Measurements from ENCODE around the gene LCN6. TPM values are rescaled to one million over a fixed set of nuclear protein-coding genes. Genes with fewer than 3 reads are reported as not detected.
"Not testable (repeated sequence)": the region's sequence is repeated elsewhere in the genome, so short reads cannot be mapped to it uniquely, and the experiment has no call there.

Gene LCN6
- total RNA-seq, 2 donors from 2014 or later = not detected

DNA sequence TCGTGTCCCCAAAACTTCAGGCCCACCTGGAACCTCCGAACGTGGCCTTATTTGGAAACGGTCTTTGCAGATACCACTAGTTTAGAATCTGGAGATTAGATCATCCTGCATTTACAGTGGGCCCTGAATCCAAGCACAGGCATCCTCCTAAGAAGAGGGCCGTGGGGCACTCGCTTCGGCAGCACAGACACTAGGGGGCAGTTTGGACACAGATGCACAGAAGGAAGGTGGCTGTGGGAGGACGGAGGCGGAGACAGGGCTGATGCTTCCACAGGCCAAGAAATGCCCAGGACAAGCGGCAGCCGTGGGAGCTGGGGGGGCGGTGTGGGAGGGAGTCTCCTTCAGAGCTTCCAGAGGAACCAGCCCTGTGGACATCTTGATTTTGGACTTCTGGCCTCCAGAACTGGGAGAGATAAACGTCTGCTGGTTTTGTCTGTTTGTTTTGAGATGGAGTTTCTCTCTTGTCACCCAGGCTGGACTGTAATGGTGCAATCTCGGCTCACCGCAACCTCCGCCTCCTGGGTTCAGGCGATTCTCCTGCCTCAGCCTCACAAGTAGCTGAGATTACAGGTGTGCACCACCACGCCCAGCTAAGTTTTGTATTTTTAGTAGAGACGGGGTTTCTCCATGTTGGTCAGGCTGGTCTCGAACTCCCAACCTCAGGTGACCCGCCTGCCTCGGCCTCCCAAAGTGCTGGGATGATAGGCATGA lies 12.7 kb upstream of the LCN6 start:
- not testable (repeated sequence) for H3K4me3 Mint-ChIP-seq; H3K4me1 Mint-ChIP-seq; H3K9me3 ChIP-seq (ENCODE audit: control insufficient read depth, low read length, poor library complexity, severe bottlenecking); H3K27ac Mint-ChIP-seq; DNase-seq; H3K27me3 Mint-ChIP-seq; H3K36me3 Mint-ChIP-seq (ENCODE audit: low read depth); ATAC-seq

DNA sequence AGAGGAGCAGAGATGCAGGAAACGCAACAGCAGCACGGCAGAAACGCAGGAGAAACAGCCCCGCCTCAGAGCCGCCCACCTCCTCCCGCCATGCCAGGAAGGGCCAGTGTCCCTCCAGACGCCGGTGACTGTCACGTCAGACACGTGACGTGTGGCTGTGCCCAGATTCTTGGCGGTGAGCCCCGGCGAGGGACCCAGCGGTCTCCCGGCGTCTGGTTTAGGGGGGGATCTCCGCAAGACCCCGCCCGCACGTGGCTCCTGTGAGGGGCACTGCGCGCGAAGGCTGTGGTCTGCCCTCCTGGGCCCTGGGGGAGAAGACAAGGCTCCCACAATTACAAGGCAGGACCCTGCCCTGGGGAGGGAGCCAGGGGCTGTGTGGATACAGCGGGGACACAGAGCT lies 12.1 kb upstream of the LCN6 start:
- no peak for DNase-seq

DNA sequence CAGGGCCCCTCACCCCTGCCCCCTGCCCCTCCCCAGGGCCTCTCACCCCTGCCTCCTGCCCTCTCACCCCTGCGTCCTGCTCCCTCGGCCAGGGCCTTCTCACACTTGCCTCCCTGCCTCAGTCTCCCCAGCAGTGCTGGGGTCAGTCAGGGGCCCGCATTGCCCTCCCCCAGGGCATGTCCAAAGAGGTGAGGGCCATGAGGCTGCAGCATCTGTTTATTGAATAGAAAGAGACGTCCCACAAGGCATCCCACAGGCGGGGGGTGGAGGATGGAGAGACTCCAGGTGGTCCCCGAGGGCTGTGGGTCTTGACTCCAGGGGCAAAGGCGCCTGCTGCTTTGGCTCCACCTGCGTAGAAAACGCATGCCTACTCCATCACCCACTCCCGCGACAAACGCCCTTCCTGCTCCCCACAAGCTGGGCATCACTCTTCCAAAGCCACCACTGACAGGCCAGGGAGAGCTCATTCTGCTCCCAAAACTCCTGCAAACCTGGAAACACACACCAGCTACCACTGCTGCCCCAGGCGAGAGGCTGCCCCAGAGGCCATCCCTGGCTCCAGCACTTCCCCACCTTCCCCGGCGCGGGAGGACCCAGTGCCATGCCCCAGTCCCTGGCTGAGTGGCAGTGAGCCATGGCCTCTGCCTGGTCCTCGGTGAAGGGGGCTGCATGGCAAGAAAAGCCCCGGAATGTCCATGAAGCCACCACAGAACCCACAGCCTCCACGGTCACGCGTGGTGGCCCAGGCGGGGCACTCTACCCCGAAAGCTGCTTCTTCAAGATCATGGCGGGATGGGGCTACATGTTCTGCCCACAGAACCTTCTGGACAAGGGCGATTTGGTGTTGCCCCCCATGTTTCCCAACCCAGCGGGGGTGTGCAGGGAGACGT lies 11.4 kb upstream of the LCN6 start:
- DNase-seq (no peak), ATAC-seq (no peak)
- Mint-ChIP-seq H3K4me3 (no peak overlapping the region), H3K36me3 (ENCODE audit: low read depth) (no peaks in the 10 kb centered on the region), H3K27ac (no peak overlapping the region), H3K27me3 (peaks cover 7% of the 10 kb centered on the region), H3K4me1 (no peaks in the 10 kb centered on the region)
- no peaks in the 10 kb centered on the region for H3K9me3 ChIP-seq (ENCODE audit: control insufficient read depth, low read length, poor library complexity, severe bottlenecking)

More for the DNA sequence above, 12.1 kb upstream of the LCN6 start:
- H3K36me3 Mint-ChIP-seq (ENCODE audit: low read depth) = no peaks in the 10 kb centered on the region
- no peak overlapping the region for H3K27ac Mint-ChIP-seq
- no peaks in the 10 kb centered on the region for H3K9me3 ChIP-seq (ENCODE audit: control insufficient read depth, low read length, poor library complexity, severe bottlenecking)
- ATAC-seq = no peak
- H3K4me1 Mint-ChIP-seq = no peaks in the 10 kb centered on the region
- no peak overlapping the region for H3K4me3 Mint-ChIP-seq
- peaks cover 7% of the 10 kb centered on the region for H3K27me3 Mint-ChIP-seq

DNA sequence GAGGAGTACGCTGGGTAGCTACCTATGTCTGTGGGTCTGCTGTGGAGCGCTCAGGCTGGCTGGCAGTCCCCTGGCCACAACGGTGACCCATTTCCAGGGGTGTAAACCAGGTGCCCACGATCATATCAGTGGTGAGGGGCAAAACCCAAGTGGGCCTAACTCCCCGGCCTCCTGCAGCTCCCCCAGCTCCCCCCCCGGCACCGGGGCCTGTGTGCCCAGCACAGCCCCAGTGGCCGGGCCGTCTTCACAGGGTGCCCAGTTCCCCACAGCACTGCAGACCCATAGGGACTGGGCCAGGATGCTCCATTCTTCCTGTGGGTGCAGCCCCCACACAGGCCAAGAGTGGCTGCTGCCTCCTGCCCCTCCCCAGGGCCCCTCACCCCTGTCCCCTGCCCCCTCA lies 10.7 kb upstream of the LCN6 start:
- no peaks in the 10 kb centered on the region for H3K4me1 Mint-ChIP-seq
- peak overlapping the region; percentile 27 for H3K27ac Mint-ChIP-seq
- DNase-seq = no peak

DNA sequence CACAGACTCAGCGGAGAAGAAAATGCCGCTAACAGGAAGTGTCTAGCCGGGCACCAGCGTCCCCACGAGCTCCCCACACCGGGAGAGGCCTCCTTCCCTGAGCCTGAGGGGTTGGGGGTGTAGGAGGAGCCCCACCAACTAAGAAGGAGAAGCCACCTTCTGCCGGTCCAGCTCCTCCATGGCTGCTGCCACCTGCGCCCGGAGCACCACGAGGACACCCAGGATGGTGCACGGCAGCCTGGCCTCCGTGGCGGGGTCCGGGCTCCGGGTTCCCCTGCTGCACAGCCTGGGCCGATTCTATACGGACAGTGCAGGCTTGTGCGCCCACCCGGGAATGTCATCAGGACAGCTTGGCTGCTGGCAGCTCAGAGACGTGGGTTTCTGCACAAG lies 9.4 kb upstream of the LCN6 start:
- no peaks in the 10 kb centered on the region for H3K4me1 Mint-ChIP-seq
- ATAC-seq = no peak

More for the DNA sequence above, 10.7 kb upstream of the LCN6 start:
- no peaks in the 10 kb centered on the region for H3K9me3 ChIP-seq (ENCODE audit: control insufficient read depth, low read length, poor library complexity, severe bottlenecking)
- no peak for ATAC-seq
- Mint-ChIP-seq H3K4me3 (no peak overlapping the region), H3K36me3 (ENCODE audit: low read depth) (no peaks in the 10 kb centered on the region), H3K27me3 (peaks cover 7% of the 10 kb centered on the region)

DNA sequence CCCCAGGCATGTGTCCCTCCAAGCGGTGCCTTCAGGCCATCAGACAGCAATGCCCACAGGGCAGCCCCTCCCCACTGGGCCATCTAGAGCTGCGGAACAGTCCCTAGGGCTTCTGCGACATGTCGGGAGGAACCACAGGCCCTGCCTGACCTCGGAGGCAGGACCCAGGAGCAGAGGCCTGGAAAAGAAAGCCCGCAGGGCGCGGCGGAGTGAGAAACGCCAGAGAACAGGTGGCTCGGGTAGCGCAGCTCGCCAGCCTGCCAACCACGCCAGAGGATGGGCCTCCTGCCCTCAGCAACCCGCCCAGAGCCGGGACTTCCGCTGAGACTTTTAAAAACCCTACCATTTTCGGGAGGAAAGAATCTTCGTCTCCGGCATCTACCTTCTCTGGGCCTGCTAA lies 9.0 kb upstream of the LCN6 start:
- Mint-ChIP-seq H3K27ac (no peak overlapping the region), H3K36me3 (ENCODE audit: low read depth) (no peaks in the 10 kb centered on the region), H3K27me3 (peaks cover 7% of the 10 kb centered on the region), H3K4me3 (no peak overlapping the region), H3K4me1 (no peaks in the 10 kb centered on the region)
- peak; percentile 46 for ATAC-seq
- no peaks in the 10 kb centered on the region for H3K9me3 ChIP-seq (ENCODE audit: control insufficient read depth, low read length, poor library complexity, severe bottlenecking)
- DNase-seq = no peak

More for the DNA sequence above, 9.4 kb upstream of the LCN6 start:
- no peaks in the 10 kb centered on the region for H3K36me3 Mint-ChIP-seq (ENCODE audit: low read depth)
- peaks cover 7% of the 10 kb centered on the region for H3K27me3 Mint-ChIP-seq
- no peak for DNase-seq
- no peak overlapping the region for H3K27ac Mint-ChIP-seq
- no peaks in the 10 kb centered on the region for H3K9me3 ChIP-seq (ENCODE audit: control insufficient read depth, low read length, poor library complexity, severe bottlenecking)
- H3K4me3 Mint-ChIP-seq = no peak overlapping the region

DNA sequence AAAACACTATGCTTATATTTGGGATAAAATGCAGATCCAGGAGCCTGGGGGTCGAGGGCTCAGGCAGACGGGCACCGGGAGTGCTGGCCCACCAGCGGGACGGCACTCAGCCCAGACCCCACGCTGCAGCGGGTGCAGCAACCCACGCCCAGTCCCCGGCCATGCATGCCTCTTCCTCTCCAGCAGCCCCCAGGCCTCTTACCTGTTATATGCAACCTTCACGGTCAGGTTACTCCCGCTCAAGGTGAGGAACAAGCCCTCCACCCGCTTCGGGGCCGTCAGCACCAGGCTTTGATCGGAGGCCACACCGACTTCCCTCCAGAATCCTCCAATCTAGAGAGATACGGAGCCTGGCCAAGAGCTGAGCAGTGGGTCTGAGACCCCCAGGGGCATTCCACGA lies 8.5 kb upstream of the LCN6 start:
- peaks cover 7% of the 10 kb centered on the region for H3K27me3 Mint-ChIP-seq
- no peak for DNase-seq
- H3K4me3 Mint-ChIP-seq = no peak overlapping the region

DNA sequence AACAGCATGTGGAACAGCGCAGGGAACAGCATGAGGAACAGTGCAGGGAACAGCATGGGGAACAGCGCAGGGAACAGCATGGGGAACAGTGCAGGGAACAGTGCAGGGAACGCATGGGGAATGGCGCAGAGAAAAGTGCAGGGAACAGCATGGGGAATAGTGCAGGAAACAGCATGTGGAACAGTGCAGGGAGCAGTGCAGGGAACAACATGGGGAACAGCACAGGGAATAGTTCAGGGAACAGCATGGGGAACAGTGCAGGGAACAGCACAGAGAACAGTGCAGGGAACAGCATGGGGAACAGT lies 7.8 kb upstream of the LCN6 start:
- DNase-seq (no peak), ATAC-seq (no peak)
- Mint-ChIP-seq H3K36me3 (ENCODE audit: low read depth) (no peaks in the 10 kb centered on the region), H3K4me3 (no peak overlapping the region), H3K27ac (no peak overlapping the region), H3K4me1 (no peaks in the 10 kb centered on the region), H3K27me3 (peaks cover 7% of the 10 kb centered on the region)
- H3K9me3 ChIP-seq (ENCODE audit: control insufficient read depth, low read length, poor library complexity, severe bottlenecking) = no peaks in the 10 kb centered on the region

More for the DNA sequence above, 8.5 kb upstream of the LCN6 start:
- H3K9me3 ChIP-seq (ENCODE audit: control insufficient read depth, low read length, poor library complexity, severe bottlenecking) = no peaks in the 10 kb centered on the region
- Mint-ChIP-seq H3K27ac (no peak overlapping the region), H3K4me1 (no peaks in the 10 kb centered on the region), H3K36me3 (ENCODE audit: low read depth) (no peaks in the 10 kb centered on the region)
- no peak for ATAC-seq

DNA sequence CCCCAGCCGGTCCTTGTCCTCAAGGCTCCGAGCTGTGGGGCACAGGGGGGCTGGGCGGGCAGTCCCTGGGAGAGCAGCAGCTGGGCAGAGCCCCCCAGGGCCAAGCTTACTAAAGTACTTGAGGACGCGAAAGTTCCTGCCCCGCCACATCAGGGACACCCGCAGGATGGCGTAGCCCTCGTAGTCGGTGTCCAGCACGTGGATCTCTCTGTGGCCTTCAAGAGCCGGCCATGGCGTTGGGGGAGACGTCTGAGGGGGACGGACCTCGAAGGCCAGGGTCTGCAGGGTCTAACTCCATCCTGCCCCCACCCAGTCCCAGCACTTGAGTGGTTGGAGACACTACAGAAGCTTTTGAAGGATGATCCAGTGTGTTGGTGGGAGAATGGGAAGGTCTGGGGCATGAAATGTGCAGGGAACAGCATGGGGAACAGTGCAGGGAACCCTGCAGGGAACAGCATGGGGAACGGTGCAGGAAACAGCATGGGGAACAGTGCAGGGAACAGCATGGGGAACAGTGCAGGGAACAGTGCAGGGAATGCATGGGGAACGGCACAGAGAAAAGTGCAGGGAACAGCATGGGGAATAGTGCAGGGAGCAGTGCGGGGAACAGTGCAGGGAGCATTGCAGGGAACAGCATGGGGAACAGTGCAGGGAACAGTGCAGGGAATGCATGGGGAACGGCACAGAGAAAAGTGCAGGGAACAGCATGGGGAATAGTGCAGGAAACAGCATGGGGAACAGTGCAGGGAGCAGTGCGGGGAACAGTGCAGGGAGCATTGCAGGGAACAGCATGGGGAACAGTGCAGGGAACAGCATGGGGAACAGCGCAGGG lies 7.2 kb upstream of the LCN6 start:
- H3K4me3 Mint-ChIP-seq; H3K9me3 ChIP-seq (ENCODE audit: control insufficient read depth, low read length, poor library complexity, severe bottlenecking); ATAC-seq; H3K27ac Mint-ChIP-seq; H3K36me3 Mint-ChIP-seq (ENCODE audit: low read depth); H3K27me3 Mint-ChIP-seq; DNase-seq; H3K4me1 Mint-ChIP-seq: not testable (repeated sequence)

DNA sequence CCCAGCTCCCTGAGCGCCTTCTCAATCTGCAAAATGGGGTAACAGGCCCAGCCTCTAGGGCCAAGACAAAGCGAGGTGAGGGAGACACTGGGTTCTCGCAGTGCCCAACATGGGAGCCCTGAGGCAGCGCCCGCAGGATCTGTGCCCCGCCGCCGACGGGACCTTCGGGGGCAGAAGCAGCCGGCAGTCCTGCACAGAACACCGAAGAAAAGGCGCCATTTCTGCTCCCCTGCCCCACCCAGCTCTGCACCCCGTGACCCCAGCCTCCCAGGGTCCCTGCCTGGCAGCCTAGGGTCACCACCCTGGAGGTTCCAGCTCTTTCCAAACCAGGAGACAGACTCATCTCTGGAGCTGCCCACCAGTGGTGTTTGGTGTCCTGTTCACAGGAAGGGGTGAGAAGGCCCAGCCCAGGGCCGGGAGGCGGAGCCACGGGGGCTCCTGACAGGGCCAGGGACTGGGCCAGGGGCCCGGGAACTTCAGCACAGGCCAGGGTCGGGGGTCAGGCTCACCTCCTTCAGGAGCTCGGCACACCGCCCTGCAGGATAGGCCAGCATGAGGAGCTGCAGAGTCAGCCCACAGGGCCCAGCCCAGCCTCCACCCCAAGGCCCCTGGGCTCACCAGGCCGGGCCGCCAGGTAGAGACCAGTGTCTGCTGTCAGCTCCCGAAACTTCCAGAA lies 6.4 kb upstream of the LCN6 start:
- DNase-seq = no peak
- Mint-ChIP-seq H3K27me3 (peaks cover 1% of the 10 kb centered on the region), H3K4me1 (no peaks in the 10 kb centered on the region), H3K27ac (no peak overlapping the region), H3K36me3 (ENCODE audit: low read depth) (no peaks in the 10 kb centered on the region), H3K4me3 (no peak overlapping the region)
- H3K9me3 ChIP-seq (ENCODE audit: control insufficient read depth, low read length, poor library complexity, severe bottlenecking) = no peaks in the 10 kb centered on the region
- ATAC-seq = no peak

DNA sequence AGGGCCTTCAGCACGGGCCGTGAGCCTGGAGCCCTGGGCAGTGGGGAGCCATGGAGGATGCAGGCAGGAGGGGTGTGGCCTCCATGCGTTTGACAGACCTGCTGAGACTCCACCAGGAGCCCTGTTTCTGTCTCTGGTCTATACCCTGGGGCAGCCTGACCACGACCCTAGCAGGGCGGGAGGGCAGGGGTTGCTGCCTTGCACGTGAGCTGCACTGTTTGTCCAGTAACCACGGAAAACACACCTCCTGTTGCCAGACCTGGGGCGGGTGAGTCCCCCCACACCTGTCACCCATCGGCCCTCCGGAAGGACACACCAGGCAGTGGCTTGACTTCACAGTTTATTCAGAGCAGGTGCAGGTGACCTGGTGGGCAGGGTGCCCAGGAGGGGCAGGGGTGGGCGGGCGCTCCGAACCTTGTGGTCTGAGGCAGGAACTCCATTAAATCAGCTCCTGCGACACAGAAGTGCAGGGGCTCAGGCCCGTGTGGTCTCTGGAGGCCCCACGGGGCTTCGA lies 5.8 kb upstream of the LCN6 start:
- no peak overlapping the region for H3K4me3 Mint-ChIP-seq
- peaks cover 4% of the 10 kb centered on the region for H3K27me3 Mint-ChIP-seq
- DNase-seq = no peak
- H3K27ac Mint-ChIP-seq = no peak overlapping the region
- no peaks in the 10 kb centered on the region for H3K4me1 Mint-ChIP-seq
- no peak for ATAC-seq
- no peaks in the 10 kb centered on the region for H3K36me3 Mint-ChIP-seq (ENCODE audit: low read depth)
- no peaks in the 10 kb centered on the region for H3K9me3 ChIP-seq (ENCODE audit: control insufficient read depth, low read length, poor library complexity, severe bottlenecking)

DNA sequence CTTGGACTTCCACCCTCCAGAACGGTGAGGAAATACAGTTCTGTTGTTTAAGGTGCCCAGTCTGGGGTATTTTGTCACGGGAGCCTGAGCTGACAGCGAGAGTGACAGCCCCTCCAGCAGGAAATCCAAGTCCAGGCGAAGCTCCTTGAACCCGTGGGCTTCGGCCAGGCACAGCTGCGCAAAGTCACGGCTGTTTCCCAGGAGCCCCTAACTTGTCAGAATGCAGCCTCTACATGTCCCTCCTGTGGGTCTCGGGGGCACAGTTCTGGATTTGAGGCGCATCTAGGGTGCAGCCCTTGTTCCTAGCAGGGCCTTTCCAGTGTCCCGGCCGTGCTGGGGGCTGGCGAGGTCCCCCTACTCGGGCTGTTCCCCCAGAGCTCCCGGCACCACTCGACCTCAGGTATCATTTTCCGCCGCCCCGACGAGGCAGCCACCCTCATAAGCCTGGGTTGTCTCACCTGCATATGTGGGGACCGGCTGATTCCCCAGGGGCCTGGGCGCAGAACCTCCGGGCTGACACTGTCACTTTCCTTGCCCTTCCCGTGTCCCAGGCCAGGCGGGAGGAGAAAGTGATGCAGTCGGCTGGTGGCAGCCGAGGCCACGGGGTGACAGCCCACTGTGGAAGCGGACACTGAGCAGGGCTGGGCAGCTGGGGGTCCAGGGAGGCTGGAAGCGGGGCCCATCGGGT lies 5.2 kb upstream of the LCN6 start:
- H3K9me3 ChIP-seq (ENCODE audit: control insufficient read depth, low read length, poor library complexity, severe bottlenecking) = no peaks in the 10 kb centered on the region
- Mint-ChIP-seq H3K27ac (no peak overlapping the region), H3K4me1 (no peaks in the 10 kb centered on the region), H3K36me3 (ENCODE audit: low read depth) (no peaks in the 10 kb centered on the region), H3K27me3 (peaks cover 8% of the 10 kb centered on the region), H3K4me3 (no peak overlapping the region)
- ATAC-seq (no peak), DNase-seq (no peak)

Measured in T-helper 17 cell (primary cell).